ENCODE measurements around the gene MCIDAS. TPM values are rescaled to one million over a fixed set of nuclear protein-coding genes. Genes with fewer than 3 reads are reported as not detected.

MCIDAS gene
- total and polyA plus RNA-seq, 2 of the 4 experiments (the other 2 are of a cell fraction): not detected

DNA sequence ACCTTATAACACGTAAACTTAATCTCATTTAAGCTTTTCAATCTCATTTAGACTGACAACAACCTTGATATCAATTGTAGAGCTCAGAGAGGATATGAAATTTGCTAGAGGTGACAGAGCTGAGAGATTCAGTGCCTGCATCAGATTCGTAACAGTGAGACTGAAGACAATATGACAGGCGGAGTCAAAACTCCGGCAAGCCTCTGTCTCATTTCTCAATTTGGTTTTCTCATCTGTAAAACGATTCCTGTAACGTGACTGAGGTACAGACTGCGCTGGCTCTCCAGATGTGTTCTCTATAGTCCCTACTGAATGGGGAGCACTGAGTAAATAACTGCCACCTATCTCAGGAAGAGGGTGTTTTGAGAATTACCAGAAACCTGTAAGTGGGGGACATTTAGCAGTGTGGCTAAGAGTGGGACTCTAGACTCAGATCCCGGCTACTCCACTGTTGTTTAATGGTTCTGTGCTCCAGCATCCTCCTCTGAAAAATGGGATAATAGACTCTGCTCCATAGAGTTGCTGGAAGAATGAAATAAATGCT is 3.0 kb upstream of the MCIDAS start (continued):
- TF ChIP-seq, protein P1, sequence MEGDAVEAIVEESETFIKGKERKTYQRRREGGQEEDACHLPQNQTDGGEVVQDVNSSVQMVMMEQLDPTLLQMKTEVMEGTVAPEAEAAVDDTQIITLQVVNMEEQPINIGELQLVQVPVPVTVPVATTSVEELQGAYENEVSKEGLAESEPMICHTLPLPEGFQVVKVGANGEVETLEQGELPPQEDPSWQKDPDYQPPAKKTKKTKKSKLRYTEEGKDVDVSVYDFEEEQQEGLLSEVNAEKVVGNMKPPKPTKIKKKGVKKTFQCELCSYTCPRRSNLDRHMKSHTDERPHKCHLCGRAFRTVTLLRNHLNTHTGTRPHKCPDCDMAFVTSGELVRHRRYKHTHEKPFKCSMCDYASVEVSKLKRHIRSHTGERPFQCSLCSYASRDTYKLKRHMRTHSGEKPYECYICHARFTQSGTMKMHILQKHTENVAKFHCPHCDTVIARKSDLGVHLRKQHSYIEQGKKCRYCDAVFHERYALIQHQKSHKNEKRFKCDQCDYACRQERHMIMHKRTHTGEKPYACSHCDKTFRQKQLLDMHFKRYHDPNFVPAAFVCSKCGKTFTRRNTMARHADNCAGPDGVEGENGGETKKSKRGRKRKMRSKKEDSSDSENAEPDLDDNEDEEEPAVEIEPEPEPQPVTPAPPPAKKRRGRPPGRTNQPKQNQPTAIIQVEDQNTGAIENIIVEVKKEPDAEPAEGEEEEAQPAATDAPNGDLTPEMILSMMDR (conservative IDR thresholded peaks at IDR 0.05; ENCODE audit: low read depth, low read length): no peak
- TF ChIP-seq RFX5 (IDR thresholded peaks at IDR 0.05; ENCODE audit: low read depth, low read length) (no peak), FOS (IDR thresholded peaks at IDR 0.05; ENCODE audit: low read depth, low read length) (no peak), BHLHE40 (IDR thresholded peaks at IDR 0.05; ENCODE audit: low read depth, low read length) (no peak), POLR2A (IDR thresholded peaks at IDR 0.05; ENCODE audit: low read depth, low read length) (no peak), CHD1 (IDR thresholded peaks at IDR 0.05; ENCODE audit: low read depth, low read length) (no peak)

All from IMR-90 (cell line).